Measurements from ENCODE around the gene CSRNP3. TPM values are rescaled to one million over a fixed set of nuclear protein-coding genes. Genes with fewer than 3 reads are reported as not detected.

Gene CSRNP3
- polyA plus RNA-seq, 1 experiment, result 0.25 TPM

GRCh38 chr2:165567273-165567672 lies 97.8 kb downstream of the CSRNP3 start:
- Histone ChIP-seq H3K9me3 (ENCODE audit: control insufficient read depth, insufficient read depth, low read length) (no peaks in the 10 kb centered on the region), H3K27ac (ENCODE audit: low read depth, low read length) (no peak overlapping the region), H3K27me3 (ENCODE audit: control insufficient read depth, insufficient read depth, low read length) (no peaks in the 10 kb centered on the region), H3K4me3 (ENCODE audit: low read depth, low read length) (no peak overlapping the region)
- no peak for DNase-seq (ENCODE audit: low read depth, low spot score)
- ChIA-PET POLR2A (no interaction called here), CTCF (no interaction called here)
- TF ChIP-seq, protein P1, sequence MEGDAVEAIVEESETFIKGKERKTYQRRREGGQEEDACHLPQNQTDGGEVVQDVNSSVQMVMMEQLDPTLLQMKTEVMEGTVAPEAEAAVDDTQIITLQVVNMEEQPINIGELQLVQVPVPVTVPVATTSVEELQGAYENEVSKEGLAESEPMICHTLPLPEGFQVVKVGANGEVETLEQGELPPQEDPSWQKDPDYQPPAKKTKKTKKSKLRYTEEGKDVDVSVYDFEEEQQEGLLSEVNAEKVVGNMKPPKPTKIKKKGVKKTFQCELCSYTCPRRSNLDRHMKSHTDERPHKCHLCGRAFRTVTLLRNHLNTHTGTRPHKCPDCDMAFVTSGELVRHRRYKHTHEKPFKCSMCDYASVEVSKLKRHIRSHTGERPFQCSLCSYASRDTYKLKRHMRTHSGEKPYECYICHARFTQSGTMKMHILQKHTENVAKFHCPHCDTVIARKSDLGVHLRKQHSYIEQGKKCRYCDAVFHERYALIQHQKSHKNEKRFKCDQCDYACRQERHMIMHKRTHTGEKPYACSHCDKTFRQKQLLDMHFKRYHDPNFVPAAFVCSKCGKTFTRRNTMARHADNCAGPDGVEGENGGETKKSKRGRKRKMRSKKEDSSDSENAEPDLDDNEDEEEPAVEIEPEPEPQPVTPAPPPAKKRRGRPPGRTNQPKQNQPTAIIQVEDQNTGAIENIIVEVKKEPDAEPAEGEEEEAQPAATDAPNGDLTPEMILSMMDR (IDR thresholded peaks at IDR 0.05; ENCODE audit: low read depth, low read length), result no peak

DNA sequence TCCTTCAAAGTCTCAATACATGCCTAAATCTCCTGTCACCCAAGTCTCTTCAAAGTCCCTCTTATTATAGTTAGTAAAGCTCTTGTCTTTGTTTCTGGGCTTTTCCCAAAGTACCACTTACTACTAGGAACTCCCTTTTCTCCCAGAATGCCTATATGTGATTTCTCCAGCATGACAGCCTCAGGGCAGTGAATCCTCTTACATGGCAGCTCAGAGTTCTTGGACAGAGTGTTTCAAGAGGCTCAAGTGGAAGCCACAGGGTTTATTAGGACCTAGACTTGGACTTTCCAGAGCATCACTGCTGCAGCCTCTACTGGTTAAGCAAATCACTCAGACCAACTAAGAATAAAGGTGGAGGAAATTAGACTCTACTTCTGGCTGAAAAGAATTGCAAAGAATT lies 98.9 kb downstream of the CSRNP3 start:
- CTCF ChIA-PET, result no interaction called here

GRCh38 chr2:165571477-165571876 lies 102.0 kb downstream of the CSRNP3 start:
- no peak for DNase-seq (ENCODE audit: low read depth, low spot score)
- H3K27ac ChIP-seq (ENCODE audit: low read depth, low read length), result no peak overlapping the region
- no peaks in the 10 kb centered on the region for H3K9me3 ChIP-seq (ENCODE audit: control insufficient read depth, insufficient read depth, low read length)
- POLR2A ChIA-PET, result no interaction called here
- no peak overlapping the region for H3K4me3 ChIP-seq (ENCODE audit: low read depth, low read length)
- CTCF ChIA-PET, result no interaction called here
- H3K27me3 ChIP-seq (ENCODE audit: control insufficient read depth, insufficient read depth, low read length), result no peaks in the 10 kb centered on the region
- TF ChIP-seq, protein P1 (IDR thresholded peaks at IDR 0.05; ENCODE audit: low read depth, low read length), result no peak

More for the DNA sequence above, 98.9 kb downstream of the CSRNP3 start:
- H3K27ac ChIP-seq (ENCODE audit: low read depth, low read length), result no peak overlapping the region
- H3K4me3 ChIP-seq (ENCODE audit: low read depth, low read length), result no peak overlapping the region
- TF ChIP-seq, protein P1 (IDR thresholded peaks at IDR 0.05; ENCODE audit: low read depth, low read length), result no peak
- DNase-seq (ENCODE audit: low read depth, low spot score), result no peak
- H3K9me3 ChIP-seq (ENCODE audit: control insufficient read depth, insufficient read depth, low read length), result no peaks in the 10 kb centered on the region
- POLR2A ChIA-PET, result no interaction called here
- no peaks in the 10 kb centered on the region for H3K27me3 ChIP-seq (ENCODE audit: control insufficient read depth, insufficient read depth, low read length)

DNA sequence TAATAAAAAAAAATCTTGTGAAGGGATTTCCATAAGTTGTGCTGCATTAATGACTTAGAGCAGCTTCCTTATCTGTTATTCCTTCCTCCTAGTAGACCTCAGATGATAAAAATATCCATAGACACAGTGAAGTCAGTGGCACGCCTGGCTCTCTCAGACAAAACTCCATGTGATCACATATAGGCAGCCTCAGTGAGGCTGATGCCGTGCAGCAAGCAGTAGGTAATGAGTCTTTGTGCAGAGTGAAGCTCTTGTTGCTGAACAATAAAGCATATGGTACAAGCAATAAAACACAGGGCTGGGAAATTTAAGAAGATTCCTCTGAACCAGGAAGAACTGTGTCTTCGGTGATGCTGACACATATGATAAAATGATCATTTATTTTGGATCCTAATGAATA lies 102.7 kb downstream of the CSRNP3 start:
- H3K27ac ChIP-seq (ENCODE audit: low read depth, low read length), result no peak overlapping the region
- POLR2A ChIA-PET, result no interaction called here
- TF ChIP-seq, protein P1 (IDR thresholded peaks at IDR 0.05; ENCODE audit: low read depth, low read length), result no peak
- no peak for DNase-seq (ENCODE audit: low read depth, low spot score)
- H3K27me3 ChIP-seq (ENCODE audit: control insufficient read depth, insufficient read depth, low read length), result no peaks in the 10 kb centered on the region
- no peak overlapping the region for H3K4me3 ChIP-seq (ENCODE audit: low read depth, low read length)
- H3K9me3 ChIP-seq (ENCODE audit: control insufficient read depth, insufficient read depth, low read length), result no peaks in the 10 kb centered on the region
- CTCF ChIA-PET, result no interaction called here

DNA sequence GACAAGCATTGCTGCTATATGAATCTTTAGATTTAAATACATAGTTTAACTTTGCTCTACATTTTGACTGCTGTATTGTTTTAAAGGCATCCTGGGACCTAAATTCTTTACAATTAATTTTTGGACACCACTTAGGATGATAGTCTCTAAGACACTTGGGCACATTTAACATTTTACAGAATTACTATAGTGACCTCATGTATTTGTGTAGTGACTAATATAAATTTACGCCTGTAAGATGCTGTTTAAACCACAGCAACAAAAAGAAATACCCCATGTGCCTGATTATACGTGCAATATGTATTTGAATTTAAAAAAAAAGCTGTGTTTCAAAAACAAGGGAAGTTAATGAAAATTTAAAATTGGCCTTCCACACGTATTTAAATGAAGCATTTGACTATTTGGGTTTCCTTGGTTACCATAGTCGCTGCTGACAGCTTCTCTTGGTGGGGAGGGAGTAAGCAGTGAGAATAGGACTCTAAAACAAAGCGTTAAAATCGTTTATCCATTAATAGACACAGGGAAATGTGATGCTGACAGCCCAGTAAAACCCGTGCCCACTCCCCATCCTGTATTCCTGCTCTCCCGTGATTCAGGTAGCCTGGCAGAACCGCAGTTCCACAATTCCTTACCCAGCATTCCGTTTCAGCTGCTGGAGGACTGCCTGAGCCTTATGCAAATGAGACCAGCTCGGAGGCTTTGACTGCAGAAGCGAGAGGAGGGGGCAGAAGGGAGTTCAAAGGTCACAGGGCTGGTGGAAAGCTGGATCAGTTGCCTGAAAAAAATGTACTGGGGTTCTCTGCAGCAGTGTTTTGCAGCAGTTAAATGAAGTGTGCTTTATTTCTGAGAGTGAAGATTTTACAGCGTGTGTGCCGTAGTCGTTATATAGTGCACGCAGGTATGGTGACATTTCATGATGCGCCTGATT lies 104.3 kb downstream of the CSRNP3 start:
- DNase-seq (ENCODE audit: low read depth, low spot score), result no peak
- H3K27ac ChIP-seq (ENCODE audit: low read depth, low read length), result no peak overlapping the region
- H3K27me3 ChIP-seq (ENCODE audit: control insufficient read depth, insufficient read depth, low read length), result no peaks in the 10 kb centered on the region
- CTCF ChIA-PET, result no interaction called here
- POLR2A ChIA-PET, result no interaction called here
- TF ChIP-seq, protein P1 (IDR thresholded peaks at IDR 0.05; ENCODE audit: low read depth, low read length), result no peak
- H3K4me3 ChIP-seq (ENCODE audit: low read depth, low read length), result peak overlapping the region; percentile 22
- H3K9me3 ChIP-seq (ENCODE audit: control insufficient read depth, insufficient read depth, low read length), result no peaks in the 10 kb centered on the region
